Caco-2 (cell line): ENCODE data around the gene PAPPA. TPM values are rescaled to one million over a fixed set of nuclear protein-coding genes. Genes with fewer than 3 reads are reported as not detected.

Source experiments
- BruUV-seq: library from RNA; stranded (reverse); fragments of 400-500 nt; replicated peaks from 2 replicates; lab custom pipeline; 2021; lab: Mats Ljungman, UMichigan
- CTCF ChIA-PET: fragments of 300-600 bp; sonication (Branson Sonifier 250); formaldehyde crosslinking; loops from one replicate; lab custom pipeline; 2022; ENCODE audit warnings: antibody characterized with exemption; lab: Charles Lee
- POLR2A ChIA-PET: fragments of 300-600 bp; sonication (Branson Sonifier 250); formaldehyde crosslinking; loops from one replicate; lab custom pipeline; 2022; ENCODE audit warnings: antibody characterized with exemption; lab: Charles Lee
- DNase-seq, 2 experiments: peaks; one replicate each; pipeline versions ENCODE4 v3.0.0 to v3.0.0-alpha.2; 2020 to 2022
- H3K27me3 ChIP-seq: replicated peaks from 2 replicates; pipeline ENCODE4 v1.6.0; 2011; ENCODE audit warnings: low read length; ENCODE audit not compliant: control insufficient read depth, insufficient read depth
- H3K36me3 ChIP-seq: 2 replicates; pipeline ENCODE4 v1.5.1; 2011; ENCODE audit warnings: low read length; ENCODE audit not compliant: control insufficient read depth, insufficient read depth
- H3K4me1 ChIP-seq: fragments of 250-450 bp; sonication (Bioruptor Pico); 2 replicates; pipeline ENCODE4 v1.5.1; 2020; ENCODE audit warnings: mild to moderate bottlenecking
- H3K4me3 ChIP-seq: 2 replicates; pipeline ENCODE4 v1.5.1; 2011; ENCODE audit warnings: low read depth, mild to moderate bottlenecking, control low read depth, low read length
- H3K9me3 ChIP-seq: fragments of 250-450 bp; sonication (Bioruptor Pico); 2 replicates; pipeline ENCODE4 v1.5.1; 2020; ENCODE audit warnings: mild to moderate bottlenecking, moderate library complexity
- H3K27ac Mint-ChIP-seq: one replicate; pipeline ENCODE4 v1.8.0; 2022; ENCODE audit warnings: mixed read lengths; ENCODE audit not compliant: unreplicated experiment
- H3K27me3 Mint-ChIP-seq: one replicate; pipeline ENCODE4 v1.8.0; 2022; ENCODE audit warnings: mixed read lengths; ENCODE audit not compliant: insufficient read depth, unreplicated experiment
- H3K36me3 Mint-ChIP-seq: one replicate; pipeline ENCODE4 v1.8.0; 2022; ENCODE audit warnings: mild to moderate bottlenecking, mixed read lengths; ENCODE audit not compliant: insufficient read depth, unreplicated experiment
- H3K4me1 Mint-ChIP-seq: one replicate; pipeline ENCODE4 v1.8.0; 2022; ENCODE audit warnings: low read depth, mixed read lengths; ENCODE audit not compliant: unreplicated experiment
- H3K4me3 Mint-ChIP-seq: one replicate; pipeline ENCODE4 v1.8.0; 2022; ENCODE audit warnings: mild to moderate bottlenecking, moderate library complexity, mixed read lengths; ENCODE audit not compliant: unreplicated experiment
- H3K9me3 Mint-ChIP-seq: one replicate; pipeline ENCODE4 v1.8.0; 2022; ENCODE audit warnings: mixed read lengths; ENCODE audit not compliant: unreplicated experiment
- CTCF ChIP-seq, 2 experiments: fragments of 200-600 bp in 1 of 2; IDR thresholded peaks; 1 replicate in 1 of 2; 2 replicates in 1 of 2; pipeline versions ENCODE4 v1.5.1 to v1.8.0; 2011 to 2022; ENCODE audit warnings: antibody characterized with exemption in 1 of 2, control low read depth in 1 of 2, inconsistent platforms in 1 of 2, low read depth in 1 of 2, low read length in 1 of 2, mild to moderate bottlenecking in 1 of 2, moderate library complexity in 1 of 2; ENCODE audit not compliant: insufficient read depth in 1 of 2, severe bottlenecking in 1 of 2, unreplicated experiment in 1 of 2
- intact Hi-C: fragments of 100-400 bp; cut with micrococcal nuclease; formaldehyde crosslinking; loops from one replicate; pipeline ENCODE4 v1.10.0; 2022; ENCODE audit not compliant: unreplicated experiment
- total RNA-seq: library from RNA; stranded (reverse); gene quantifications from 2 replicates; pipeline ENCODE4 v1.2.3, GENCODE V29; 2022

The PAPPA gene
- total RNA-seq, 1 experiment from 2014 or later = not detected

GRCh38 chr9:116149844-116150243, 3.7 kb upstream of the PAPPA start:
- peak; percentile 70 to 75 for TF ChIP-seq CTCF (IDR thresholded peaks at IDR 0.05; ENCODE audit: insufficient read depth in 1 of 2, low read depth in 1 of 2, low read length in 1 of 2, severe bottlenecking in 1 of 2, unreplicated experiment in 1 of 2)
- Histone ChIP-seq H3K9me3 (peaks cover 3% of the 10 kb centered on the region; the same call in 1 of the 2 replicates), H3K27me3 (peaks cover 2% of the 10 kb centered on the region), H3K4me1 (no peaks in the 10 kb centered on the region), H3K36me3 (no peaks in the 10 kb centered on the region), H3K4me3 (no peak overlapping the region)
- POLR2A ChIA-PET = no interaction called here
- Mint-ChIP-seq H3K4me1 (peaks cover 12% of the 10 kb centered on the region), H3K4me3 (no peak overlapping the region), H3K36me3 (peaks cover 6% of the 10 kb centered on the region), H3K27me3 (peaks cover 20% of the 10 kb centered on the region), H3K9me3 (no peaks in the 10 kb centered on the region), H3K27ac (no peak overlapping the region)
- BruUV-seq = no TSS peak
- DNase-seq = peak; percentile 40 to 52
- intact Hi-C loops = loop anchor here (1.0 to 10.0 kb wide), 4 partner anchors 268 to 558 kb away; no protein-coding TSS in a partner anchor
- CTCF ChIA-PET = interaction anchor here (0.7 kb wide), 1 partner anchor 499 kb away, joined by 4 read pairs; no protein-coding TSS in a partner anchor

GRCh38 chr9:116151199-116151598, 2.4 kb upstream of the PAPPA start:
- intact Hi-C loops = loop anchor here (5.0 to 10.0 kb wide), 3 partner anchors 269 to 559 kb away; no protein-coding TSS in a partner anchor
- TF ChIP-seq CTCF (IDR thresholded peaks at IDR 0.05; ENCODE audit: insufficient read depth in 1 of 2, low read depth in 1 of 2, low read length in 1 of 2, severe bottlenecking in 1 of 2, unreplicated experiment in 1 of 2) = no peak
- Histone ChIP-seq H3K27me3 (peaks cover 4% of the 10 kb centered on the region), H3K4me3 (no peak overlapping the region), H3K4me1 (no peaks in the 10 kb centered on the region), H3K9me3 (peaks cover 3% of the 10 kb centered on the region; the same call in 1 of the 2 replicates), H3K36me3 (no peaks in the 10 kb centered on the region)
- POLR2A ChIA-PET = no interaction called here
- peaks cover 6% of the 10 kb centered on the region for H3K36me3 Mint-ChIP-seq
- no peak overlapping the region for H3K4me3 Mint-ChIP-seq
- H3K27me3 Mint-ChIP-seq = peaks cover 32% of the 10 kb centered on the region
- DNase-seq = no peak
- H3K27ac Mint-ChIP-seq = no peak overlapping the region
- CTCF ChIA-PET = no interaction called here
- H3K9me3 Mint-ChIP-seq = no peaks in the 10 kb centered on the region
- H3K4me1 Mint-ChIP-seq = peaks cover 12% of the 10 kb centered on the region
- no TSS peak for BruUV-seq

- no peaks in the 10 kb centered on the region for H3K9me3 Mint-ChIP-seq
- peaks cover 6% of the 10 kb centered on the region for H3K36me3 Mint-ChIP-seq
- peaks cover 39% of the 10 kb centered on the region for H3K27me3 Mint-ChIP-seq
- no peak overlapping the region for H3K27ac Mint-ChIP-seq
- H3K36me3 ChIP-seq = no peaks in the 10 kb centered on the region
- H3K4me1 ChIP-seq = no peaks in the 10 kb centered on the region
- H3K4me1 Mint-ChIP-seq = peaks cover 12% of the 10 kb centered on the region
- ChIA-PET POLR2A (no interaction called here), CTCF (no interaction called here)
- peaks cover 4% of the 10 kb centered on the region for H3K27me3 ChIP-seq
- BruUV-seq = no TSS peak
- intact Hi-C loops = loop anchor here (1.0 to 10.0 kb wide), 5 partner anchors 270 to 560 kb away; no protein-coding TSS in a partner anchor
- H3K4me3 Mint-ChIP-seq = no peak overlapping the region
- no peak for DNase-seq
- no peak overlapping the region for H3K4me3 ChIP-seq
- H3K9me3 ChIP-seq = peaks cover 3% of the 10 kb centered on the region; the same call in 1 of the 2 replicates
- no peak for TF ChIP-seq CTCF (IDR thresholded peaks at IDR 0.05; ENCODE audit: insufficient read depth in 1 of 2, low read depth in 1 of 2, low read length in 1 of 2, severe bottlenecking in 1 of 2, unreplicated experiment in 1 of 2)
Measured at GRCh38 chr9:116151966-116152381, 1.6 kb upstream of the PAPPA start.
